HG02840 (cell line): Measurements from ENCODE around the gene KLHL13.
"Not testable (repeated sequence)": the region's sequence is repeated elsewhere in the genome, so short reads cannot be mapped to it uniquely, and the experiment has no call there.

Experiments
- ATAC-seq: cut with Tn5 transposase; IDR thresholded peaks from one replicate; pipeline ENCODE4 v1.9.1; 2021; ENCODE audit warnings: mild to moderate bottlenecking, moderate library complexity, moderate number of reproducible peaks; ENCODE audit not compliant: unreplicated experiment, low FRiP score

KLHL13 gene

DNA sequence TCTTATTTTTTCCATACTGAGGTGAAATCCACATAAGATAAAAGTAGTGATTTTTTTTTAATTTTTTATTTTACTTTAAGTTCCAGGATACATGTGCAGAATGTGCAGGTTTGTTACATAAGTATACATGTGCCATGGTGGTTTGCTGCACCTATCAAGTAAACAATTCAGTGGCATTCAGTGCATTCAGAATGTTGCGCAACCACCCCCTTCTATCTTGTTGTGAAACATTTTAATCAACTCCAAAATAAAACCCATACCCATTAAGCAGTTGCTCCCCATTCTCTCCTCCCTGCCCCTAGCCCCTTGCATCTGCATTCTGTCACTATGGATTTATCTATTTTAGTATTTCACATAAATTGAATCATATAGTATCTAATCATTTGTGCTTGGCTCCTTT is 121.2 kb downstream of the KLHL13 start:
- no peak for ATAC-seq

DNA sequence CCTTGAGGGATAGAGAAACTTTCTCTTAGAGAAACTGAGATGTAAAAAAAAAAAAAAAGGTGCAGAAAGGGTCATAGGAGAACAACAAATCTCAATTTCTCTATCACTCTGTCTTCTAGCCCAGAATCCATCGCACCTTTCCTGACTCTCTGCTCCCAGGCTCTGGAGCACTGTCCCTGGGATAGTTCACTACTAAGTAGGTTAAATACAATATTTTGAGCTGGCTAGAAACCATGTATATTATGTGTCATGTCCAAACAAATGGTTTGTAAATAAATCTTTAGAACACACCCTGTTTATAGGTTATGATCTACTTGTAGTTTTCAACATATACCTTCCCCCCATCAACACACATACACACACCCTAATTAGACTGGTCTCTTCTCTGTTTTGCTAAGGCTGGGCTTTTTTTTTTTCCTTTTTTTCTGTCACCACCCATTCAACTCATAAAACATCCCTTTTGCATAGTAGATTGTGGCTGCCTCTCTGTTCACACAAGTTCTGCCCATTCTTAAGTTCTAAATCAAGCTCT is 124.4 kb downstream of the KLHL13 start:
- no peak for ATAC-seq

DNA sequence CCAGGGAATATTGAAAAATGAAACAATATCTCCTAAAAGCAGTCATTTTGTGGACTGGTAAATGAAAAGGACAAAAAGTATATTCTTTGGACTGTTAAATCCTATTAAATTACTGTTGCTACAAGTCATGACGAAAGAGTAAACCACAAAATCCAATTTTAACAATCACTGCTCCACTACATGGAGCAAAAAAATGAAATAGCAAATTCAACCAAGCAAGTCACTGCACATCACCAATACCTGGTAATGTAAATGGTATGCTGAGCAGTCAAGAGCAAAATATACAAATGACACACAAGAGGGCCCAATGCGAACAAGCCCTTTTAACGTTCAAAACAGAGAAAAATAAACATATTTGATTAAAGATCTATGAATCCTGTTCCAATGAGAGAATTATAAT is 126.2 kb downstream of the KLHL13 start:
- no peak for ATAC-seq

DNA sequence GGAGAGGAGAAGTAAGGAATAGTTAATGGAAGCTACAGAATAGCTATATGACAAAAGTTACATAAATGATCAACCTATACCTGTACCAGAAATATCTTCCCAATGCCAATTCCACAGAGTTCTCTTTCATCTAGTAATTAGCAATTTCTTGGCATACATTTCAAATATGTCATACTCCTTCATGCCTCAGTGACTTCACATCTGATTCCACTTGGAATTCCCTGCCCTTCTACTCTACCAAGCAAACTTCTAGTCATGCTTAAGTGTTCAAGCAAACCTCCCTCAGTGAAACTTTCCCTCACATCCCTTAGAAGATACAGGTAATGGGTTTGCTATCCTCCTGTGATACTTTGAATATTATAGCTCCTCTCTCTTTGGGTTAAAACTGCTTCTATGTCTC is 127.1 kb downstream of the KLHL13 start:
- no peak for ATAC-seq

DNA sequence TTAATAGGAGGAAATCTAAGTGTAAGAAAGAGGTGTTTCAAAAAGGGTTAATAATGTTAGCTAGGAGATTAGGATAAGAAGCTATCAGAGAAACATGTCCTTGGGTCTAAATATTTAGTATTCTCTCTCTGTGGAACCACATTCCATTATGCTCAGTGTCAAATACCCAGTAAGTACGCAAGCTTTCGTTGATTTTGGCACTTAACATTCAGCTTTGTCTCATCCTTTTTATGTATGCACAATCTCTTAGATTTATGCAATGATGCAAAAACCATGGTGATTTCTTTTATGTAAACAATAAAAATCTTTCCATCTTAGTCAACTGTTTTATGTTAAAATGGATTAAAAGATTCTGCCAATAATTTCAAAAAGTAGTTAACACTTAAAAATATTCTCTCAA is 129.2 kb downstream of the KLHL13 start:
- no peak for ATAC-seq

DNA sequence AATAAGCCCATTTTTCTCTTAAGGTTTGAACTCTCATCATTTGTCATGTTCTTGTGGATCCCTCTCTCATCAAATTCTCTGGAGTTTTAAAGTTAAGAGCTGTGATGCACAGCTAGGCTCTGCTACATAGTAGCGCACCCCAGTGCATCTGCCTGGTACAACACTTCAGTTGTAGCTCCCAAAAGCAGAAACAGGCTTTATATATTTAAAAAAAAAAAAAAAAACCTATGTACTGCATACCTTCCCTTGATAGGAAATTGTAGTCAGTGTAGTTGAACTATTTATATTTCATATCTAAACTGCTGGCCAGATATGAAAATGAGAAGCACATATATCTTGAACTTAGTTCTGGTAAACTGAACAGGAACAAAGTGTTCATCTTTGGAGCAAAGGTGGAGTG is 131.4 kb downstream of the KLHL13 start:
- no peak for ATAC-seq

DNA sequence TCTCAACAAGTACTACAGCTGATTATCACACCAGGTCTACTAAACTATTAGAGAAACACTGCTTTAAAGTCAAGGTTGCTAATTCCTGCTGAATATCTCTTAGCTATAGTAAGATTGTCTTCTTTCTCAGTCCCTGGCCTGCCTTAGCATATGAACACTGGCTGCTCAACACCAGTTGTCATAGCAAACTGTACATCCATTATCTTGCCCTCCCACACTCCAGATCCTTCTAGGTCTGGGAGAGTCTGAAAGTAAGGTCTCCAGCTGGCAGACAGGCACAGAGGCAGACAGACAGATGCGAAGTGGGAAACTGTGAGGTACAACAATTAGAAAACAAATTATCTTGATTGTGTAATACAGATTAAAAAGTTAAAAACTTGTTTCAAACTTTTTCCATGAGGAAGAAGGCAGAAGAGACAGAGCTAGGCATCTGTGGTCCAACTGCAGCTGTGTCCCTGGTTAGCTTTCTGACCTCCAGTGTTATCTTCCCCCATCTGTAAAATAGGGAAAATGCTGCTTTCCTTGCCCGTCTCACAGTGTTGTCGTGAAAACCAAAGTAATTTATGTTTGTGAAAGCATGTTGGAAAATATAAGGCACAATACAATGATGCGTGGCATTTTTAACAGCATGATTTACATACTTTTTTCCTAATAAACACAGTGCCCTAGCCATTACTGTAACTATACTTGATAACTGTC is 133.8 kb downstream of the KLHL13 start:
- no peak for ATAC-seq

DNA sequence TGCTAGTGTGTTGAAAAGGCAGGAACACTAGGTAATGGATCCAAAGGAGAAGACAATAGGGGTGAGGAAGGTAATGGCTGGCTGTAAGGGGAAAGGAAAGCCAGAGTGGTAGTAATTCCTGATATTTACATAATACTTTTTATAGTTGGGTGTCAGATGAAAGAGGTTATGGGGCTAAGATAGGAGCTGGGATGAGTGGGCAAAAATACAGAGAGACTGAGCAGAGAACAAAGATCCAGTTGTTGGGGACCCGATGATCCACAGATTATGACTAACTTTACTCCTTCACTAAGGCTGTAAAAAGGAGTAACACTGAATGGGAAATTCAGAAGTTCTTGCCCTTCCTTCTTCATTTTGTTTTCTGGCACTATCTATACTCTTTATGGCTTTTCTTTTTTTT is 138.2 kb downstream of the KLHL13 start:
- ATAC-seq, result no peak

DNA sequence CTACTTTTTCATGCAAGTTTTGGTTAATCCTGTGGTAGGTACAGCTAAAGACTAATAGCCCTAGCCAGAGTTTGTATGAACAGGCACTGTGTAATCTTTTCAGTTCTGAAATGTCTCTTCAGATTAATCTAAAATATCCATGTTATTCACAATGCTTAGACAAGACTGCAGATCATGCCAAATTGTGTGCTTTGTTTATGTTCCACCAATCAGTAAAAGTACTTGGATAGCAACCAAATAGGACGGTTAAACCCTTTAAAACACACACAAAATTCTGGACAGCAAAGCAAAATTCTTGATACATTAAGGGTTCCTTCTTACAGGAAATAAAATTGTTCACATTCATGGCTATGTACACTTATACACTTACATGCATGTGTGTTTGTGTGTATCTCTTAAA is 139.1 kb downstream of the KLHL13 start:
- ATAC-seq, result no peak

DNA sequence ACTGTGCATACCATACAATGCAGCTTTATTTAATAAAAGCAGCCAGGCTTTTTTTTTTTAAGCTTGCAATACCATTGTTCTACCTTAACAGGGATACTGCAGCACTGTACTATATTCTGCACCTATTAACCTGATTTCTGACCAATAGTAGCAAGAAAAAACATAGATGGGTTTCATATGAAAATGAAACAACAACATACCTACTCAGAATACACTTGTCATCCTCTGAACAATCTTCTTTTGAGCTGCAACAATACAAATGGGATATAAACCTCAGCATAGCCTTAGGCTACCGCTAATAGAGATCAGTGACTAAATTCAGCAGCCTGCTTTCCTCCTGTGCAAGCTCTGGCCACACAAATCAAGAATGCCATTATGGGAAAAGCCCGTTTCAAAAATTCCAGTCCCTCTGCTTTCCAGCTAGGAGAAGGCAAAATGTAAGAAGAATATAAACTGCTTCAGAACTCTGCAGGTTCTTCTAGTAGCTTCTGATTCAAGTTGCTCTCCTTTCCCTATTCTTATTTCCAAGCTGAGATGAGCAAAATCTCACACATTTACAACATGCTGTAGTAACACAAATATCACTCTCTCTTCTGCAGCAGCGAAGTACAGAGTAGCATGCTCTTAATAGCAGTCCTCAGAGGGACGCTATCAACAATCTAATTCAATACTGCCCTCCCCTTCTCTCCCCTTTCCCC is 143.4 kb downstream of the KLHL13 start:
- no peak for ATAC-seq

DNA sequence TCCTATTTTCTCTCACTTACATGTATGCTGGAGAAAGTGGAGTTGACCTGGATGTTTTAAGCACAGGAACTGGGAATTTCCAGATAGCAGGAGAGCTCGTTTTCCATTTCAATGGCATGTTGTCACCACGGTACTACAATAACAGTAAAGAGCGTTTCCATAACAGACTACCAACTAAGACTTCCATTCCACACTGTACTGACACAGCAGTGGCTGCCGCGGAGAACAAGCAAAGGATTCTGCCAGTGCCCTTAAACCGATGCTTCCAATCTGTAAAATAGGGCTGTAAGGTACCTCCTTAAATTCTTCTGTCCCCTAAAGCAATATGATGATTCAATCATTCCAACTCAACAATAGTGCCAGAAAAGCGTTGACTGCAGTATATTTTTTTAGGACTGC is 143.9 kb downstream of the KLHL13 start:
- no peak for ATAC-seq

DNA sequence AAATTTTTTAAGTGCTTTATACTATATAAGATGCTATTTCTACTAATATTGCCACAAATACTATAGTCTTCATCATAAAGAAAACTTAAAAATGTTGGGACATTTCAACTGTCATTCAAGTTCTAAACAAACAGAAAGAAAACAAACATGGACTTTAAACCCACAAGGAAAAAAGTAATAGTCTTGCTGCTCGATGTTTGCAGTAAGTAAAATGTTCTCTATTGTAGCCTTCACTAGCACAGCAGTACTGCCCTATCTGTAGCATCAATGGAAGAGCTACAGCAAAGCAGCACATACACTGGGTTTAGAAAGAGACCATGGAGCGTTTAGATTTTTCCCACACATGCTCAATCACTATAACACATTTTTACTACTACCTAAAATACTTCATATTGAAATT is 146.8 kb downstream of the KLHL13 start:
- no peak for ATAC-seq

DNA sequence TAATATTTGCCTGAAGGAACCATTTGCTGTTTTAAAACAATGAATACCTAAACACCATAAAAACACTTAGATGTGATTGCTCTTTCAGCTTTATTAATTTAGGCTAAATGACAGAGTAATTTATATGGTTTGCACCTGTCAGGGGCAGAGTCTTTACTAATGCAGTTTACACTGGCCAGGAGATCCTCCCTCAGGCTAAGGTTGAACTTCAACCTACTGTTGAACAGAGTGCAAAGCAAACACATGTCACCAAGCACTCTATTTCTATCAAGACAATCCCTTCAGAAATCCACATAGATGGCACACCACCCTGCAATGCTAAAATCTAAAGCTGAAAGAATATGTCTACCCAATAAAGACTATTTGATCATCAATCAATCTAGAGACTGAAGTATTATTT is 147.3 kb downstream of the KLHL13 start:
- ATAC-seq, result no peak

DNA sequence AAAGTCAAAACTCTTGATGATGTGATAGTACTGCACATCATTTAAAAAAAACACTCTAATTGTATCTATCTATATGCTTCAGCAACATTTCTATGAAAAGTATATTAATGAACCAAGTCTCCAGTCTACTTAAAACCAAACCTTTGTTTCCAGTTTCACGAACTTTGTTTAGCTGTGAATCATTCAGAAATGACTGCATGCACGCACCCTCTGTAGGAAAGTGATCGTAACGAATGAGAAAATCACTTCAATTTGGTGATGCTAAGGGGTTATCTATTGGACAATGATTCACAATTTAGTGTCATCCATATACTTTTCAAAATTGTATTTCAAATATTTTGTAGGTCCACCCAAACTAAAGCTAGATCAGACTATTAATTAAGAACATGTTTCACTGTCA is 157.6 kb downstream of the KLHL13 start:
- no peak for ATAC-seq

DNA sequence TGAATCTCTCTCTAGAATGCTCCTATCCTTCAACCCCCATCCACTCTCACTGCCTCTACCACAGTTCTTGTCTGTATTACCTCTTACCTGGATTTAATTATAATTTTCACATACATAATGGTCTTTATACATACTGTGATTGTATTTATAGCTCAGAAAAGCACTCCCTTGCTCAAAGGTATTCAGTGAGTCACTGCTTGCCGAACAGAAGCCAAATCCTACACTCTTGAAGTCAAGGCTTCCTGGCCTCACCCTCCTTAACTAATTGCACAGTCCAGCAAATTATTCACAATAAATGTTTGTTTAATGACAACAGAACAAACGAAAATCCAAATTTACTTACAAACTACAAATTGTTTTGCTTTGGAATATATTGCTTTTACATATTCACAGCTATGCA is 159.5 kb downstream of the KLHL13 start:
- ATAC-seq, result no peak

DNA sequence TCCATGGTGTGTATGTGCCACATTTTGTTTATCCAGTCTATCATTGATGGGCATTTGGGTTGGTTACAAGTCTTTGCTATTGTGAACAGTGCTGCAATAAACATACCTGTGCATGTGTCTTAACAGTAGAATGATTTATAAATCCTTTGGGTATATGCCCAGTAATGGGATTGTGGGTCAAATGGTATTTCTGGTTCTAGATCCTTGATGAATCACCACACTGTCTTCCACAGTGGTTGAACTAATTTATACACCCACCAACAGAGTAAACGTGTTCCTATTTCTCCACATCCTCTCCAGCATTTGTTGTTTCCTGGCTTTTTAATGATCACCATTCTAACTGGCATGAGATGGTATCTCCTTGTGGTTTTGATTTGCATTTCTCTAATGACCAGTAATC is 177.3 kb downstream of the KLHL13 start:
- ATAC-seq, result not testable (repeated sequence)

DNA sequence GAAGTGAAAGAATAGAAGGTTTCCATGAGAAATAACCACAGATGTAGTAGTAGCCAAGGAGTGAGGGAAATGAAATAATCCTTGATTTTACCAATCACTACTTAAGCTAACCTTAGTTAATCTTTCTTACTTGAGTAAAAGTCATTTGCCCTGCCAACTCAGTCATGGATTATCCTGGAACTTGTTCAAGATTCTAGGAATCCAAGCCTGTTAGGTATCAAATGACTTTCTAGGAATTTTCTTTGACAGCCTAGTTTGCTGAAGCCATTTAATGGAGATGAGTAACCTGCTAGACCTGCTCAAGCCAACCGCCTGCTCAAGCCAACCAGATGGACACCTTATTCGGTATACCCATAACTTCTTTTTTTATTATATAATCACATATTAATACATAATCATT is 180.5 kb downstream of the KLHL13 start:
- ATAC-seq, result no peak

DNA sequence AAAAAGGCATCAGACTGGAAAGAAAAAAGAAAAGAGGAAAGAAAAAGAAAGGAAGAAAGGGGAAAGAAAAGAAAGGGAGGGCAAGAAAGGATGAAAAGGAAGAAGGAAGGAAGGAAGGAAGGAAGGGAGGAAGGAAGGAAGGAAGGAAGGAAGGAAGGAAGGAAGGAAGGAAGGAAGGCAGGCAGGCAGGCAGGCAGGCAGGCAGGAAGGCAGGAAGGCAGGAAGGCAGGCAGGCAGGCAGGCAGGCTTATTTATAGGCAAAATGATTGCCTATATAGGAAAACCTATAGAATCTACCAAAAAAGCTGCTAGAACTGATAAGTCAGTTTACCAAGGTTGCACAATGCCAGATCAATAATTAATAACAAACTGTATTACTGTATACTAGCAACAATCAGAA is 186.5 kb downstream of the KLHL13 start:
- ATAC-seq, result not testable (repeated sequence)

DNA sequence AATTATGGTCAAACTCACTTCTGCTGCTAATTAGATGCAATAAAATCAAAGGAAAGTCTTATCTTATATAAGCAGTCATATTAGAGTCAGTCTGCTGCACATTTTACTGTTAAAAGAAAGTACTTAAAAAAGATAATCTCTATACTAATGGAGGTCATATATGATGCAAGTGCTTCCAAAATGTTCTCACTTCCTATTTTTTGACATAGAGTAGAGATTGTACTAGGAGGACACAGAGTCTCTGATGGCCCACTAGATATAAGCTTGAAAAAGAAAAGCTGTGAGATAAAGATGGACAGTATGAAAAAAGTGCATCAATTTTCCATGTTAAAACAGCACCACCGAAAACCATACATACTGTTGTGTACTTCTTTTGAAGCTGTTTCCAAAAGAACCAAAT is 196.9 kb downstream of the KLHL13 start:
- no peak for ATAC-seq

DNA sequence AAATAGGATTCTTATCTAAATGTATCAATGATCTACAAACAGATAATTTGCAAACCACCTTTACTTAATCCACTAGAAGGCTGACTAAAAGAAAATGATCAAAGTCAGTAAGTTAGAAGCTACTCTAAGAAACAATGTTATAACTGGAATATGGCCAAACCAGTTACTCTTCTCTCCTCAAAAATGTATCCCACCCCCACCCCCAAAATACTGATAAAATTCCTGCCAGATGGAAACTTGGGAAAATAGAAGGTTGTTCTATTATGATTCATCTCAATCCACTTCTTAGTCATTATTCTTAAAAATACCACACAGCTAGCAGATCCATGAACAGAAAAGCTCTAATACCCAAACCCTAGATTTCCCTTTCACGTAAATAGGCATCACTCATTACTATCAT is 206.4 kb downstream of the KLHL13 start:
- ATAC-seq, result no peak

DNA sequence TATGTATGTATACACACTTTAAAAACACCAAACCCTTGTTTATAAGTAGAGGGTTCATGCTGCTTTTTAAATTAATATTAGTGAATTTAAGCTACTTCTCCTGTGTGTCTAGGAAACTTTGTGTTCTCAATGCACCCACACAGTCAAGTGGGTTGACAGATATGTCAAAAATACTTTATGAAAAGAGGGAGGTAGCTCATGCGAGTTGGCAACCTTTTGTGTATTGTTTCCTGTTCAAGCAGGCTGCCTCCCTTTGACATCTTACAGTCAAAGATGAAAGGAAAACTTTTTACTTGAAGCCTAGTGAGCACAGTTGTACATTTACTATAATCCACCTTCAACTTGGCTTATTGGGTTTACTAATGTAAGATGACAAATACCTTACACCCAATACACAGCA is 218.4 kb downstream of the KLHL13 start:
- no peak for ATAC-seq

DNA sequence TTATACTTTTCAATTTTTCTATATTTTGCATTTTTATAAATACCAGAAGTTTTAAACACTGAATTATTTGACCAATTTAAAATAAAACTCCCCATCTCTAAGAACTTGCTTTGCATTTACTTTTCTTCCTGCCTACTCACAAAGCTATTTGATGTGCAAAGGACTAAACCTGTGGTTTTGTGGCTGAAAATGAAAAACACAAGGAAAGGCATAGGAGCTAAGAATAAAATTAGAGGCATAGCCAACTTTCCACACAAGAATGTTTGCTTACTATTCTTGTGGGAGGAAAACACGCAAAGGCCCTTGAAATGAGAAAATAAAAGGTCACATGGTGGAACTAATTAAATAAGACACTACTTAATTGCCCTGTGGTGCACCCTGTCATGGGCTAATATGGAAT is 221.2 kb downstream of the KLHL13 start:
- ATAC-seq, result no peak
